SIG-M5 treated with dmso at 0.1 percent for 504 hours (cell line): ENCODE measurements around the gene TTLL1.
"Not testable (repeated sequence)": the region's sequence is repeated elsewhere in the genome, so short reads cannot be mapped to it uniquely, and the experiment has no call there.

Experiments
- DNase-seq: peaks from one replicate; lab custom pipeline; 2025; ENCODE audit not compliant: unreplicated experiment; lab: John Stamatoyannopoulos, UW

The TTLL1 gene

GRCh38 chr22:43078522-43078921 is 10.7 kb downstream of the TTLL1 start:
- no peak for DNase-seq

GRCh38 chr22:43077121-43077877 is 11.9 kb downstream of the TTLL1 start:
- no peak for DNase-seq

DNA sequence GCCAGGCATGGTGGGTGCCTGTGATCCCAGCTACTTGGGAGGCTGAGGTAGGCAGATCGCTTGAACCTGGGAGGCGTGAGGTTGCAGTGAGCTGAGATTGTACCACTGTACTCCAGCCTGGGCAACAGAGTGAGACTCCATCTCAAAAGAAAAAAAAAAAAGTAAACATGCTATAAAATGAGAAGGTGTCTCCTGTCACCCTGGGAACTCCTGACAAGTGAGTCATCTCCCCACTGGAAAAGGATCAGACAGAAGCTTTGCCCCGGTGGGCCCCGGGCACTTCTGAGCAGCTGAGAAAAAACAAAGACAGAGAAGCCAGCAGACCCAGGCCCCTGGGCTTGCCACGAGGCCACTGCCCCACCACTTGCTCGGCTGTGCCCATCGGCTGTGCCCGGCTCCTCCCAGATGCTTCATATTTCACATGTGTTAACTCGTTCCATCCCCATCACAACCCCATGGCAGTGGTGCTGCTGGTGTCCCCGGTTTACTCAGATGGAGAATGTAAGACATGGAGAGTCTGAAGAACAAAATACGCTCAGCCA is 22.3 kb downstream of the TTLL1 start:
- DNase-seq, result no peak

- DNase-seq, result no peak
These were observed 23.1 kb downstream of the TTLL1 start for GRCh38 chr22:43066134-43066533.

GRCh38 chr22:43060183-43060582 is 29.0 kb downstream of the TTLL1 start:
- no peak for DNase-seq

DNA sequence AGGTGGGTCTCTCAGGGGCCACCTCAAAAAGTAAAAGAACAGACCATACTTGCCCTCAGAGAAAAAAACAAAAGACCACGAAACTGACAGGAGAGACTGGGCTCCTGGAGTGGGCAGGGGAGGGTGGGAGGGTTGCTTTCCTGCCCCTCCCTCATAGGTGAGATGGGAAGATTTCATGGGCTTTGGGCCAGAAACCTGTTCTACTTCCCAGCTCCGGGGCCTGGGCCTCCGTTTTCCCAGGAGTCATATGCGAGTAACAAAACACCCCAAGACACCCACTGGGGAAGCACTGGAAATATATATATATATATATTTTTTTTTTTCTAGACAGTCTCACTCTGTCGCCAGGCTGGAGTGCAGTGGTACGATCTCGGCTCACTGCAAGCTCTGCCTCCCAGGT is 31.6 kb downstream of the TTLL1 start:
- no peak for DNase-seq

- DNase-seq, result no peak
These were observed 36.0 kb downstream of the TTLL1 start for GRCh38 chr22:43053176-43053575.

DNA sequence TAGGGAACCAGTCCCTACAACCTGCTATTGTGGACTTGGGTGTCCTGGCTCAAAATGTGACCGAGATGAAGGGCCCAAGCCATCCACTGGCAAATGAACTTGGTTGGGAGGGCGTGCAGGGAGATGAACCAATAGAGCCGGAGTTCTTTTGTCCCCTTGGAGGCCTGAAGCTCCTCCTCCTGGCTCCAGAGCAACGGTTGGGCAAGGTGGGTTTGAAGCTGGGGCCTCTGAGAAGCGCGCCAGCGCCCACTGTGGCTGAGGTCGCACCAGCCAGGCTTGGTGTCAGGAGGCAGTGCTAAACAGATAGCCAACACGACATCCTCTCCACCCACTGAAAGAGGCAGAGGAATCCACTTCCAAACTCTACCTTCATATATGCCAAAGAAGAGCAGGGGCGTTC is 38.2 kb downstream of the TTLL1 start:
- no peak for DNase-seq

DNA sequence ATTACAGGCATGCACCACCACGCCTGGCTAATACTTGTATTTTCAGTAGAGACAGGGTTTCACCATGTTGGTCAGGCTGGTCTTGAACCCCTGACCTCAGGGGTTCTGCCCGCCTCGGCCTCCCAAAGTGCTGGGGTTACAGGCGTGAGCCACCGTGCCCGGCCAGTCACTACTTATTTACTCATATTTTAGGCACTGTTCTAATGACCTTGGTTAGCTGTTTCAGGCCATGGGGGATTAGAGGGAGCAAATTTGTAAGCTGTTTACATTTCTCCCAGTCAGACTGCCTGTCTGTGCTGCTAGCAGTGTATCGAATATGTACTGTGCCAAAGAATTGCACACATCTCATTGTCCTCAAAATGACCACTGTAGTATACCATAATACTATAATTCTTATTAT is 41.6 kb downstream of the TTLL1 start:
- DNase-seq, result no peak

DNA sequence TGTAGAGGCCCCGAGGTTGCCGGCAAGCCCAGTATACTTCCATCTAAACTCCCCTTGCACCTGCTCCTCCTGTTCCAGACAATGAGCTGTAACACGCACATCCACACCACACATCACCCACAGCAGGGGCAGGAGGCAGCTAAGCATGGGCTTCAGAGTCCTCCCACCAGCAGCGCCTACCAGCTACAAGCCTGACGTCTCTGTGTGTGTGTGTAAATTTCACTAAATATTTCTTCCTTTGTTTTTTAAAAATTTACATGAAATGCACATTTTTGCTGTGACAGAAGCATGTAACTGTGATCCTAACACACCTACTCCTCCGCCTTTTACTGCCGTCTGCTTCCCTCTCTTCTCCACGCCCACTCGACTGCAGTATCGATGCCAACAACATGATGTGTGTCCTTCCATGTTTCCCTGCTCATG is 44.9 kb downstream of the TTLL1 start:
- DNase-seq, result no peak

GRCh38 chr22:43042101-43042780 is 47.0 kb downstream of the TTLL1 start:
- DNase-seq, result no peak

DNA sequence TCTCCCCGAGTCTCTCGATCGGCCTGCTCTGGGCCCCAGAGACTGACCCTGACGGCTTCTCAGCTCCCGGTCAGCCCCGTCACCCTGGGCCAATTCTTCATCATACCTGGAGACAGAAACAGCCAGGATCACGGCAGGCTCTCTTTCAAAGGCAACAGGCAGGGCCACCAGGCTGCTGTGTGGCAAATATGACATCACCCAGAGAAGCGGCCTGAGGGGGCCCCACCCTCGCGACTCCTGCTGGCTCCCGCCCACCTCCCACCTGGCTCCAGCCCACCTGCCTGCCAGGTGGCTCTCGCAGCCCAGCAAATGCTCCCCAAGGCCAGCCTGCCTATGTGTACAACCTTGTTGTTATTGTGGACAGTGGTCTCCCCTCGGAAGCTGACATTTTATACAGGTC is 49.4 kb downstream of the TTLL1 start:
- DNase-seq, result no peak

DNA sequence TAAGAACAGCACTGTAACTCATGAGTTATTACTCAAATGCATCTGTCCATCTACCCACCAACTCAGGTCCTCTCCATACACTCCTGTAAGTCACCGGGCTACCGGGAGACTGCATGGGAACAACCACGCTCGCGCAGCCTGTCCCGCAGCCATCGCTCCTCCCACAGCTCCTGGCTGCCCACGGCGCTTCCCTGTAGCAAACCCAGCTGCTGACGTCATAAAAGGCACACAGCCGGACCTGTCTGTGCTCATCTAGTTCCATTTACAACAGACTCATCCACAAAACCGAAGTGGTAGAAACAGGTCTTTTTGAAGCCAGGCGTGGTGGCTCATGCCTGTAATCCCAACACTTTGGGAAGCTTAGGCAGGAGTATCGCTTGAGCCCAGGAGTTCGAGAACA is 50.9 kb downstream of the TTLL1 start:
- DNase-seq, result no peak

DNA sequence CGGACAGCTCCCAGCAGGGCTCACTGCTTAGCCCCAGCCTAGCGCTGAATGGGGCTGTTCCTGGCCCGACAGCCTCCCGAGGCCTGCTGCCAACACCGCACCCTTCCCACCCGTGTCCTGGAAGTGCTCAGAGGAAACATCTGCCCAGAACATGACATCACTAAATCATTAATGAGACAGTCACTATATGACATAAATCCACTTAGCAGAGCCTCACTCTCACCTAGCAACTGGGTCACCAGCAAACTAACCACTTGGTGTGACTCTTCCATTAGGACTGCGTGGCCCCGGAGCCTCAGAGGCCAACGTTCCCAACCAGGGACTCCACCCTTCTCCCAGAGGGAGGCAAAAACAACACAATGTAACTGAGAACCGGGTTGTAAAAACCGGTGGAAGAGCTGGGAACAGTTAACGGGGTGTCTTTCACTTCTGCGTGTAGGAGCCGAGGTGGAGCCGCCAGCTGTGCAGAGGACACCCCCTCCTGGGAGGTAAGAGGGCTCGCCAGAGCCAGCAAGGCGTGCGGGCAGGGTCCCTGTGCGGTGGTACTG is 52.8 kb downstream of the TTLL1 start:
- no peak for DNase-seq

DNA sequence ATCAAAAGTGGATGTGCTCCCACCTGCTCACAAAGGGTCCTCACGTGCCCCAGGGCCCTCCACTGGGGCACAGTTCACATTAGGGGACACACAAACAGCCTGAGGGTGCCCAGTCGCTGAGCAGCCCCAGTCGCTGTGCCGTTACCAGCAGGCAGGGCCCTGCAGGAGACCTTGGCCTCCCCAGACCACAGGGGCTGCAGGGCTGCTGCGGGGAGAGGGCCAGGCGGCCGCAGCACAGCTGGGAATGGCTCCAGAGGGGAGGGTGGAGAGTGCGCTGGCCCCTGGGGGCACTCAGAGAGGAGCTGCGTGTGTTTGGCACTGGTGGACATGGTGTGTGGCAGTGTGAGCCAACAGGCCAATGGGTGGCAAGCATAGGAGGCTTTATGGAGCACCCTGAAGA is 53.9 kb downstream of the TTLL1 start:
- DNase-seq, result no peak

DNA sequence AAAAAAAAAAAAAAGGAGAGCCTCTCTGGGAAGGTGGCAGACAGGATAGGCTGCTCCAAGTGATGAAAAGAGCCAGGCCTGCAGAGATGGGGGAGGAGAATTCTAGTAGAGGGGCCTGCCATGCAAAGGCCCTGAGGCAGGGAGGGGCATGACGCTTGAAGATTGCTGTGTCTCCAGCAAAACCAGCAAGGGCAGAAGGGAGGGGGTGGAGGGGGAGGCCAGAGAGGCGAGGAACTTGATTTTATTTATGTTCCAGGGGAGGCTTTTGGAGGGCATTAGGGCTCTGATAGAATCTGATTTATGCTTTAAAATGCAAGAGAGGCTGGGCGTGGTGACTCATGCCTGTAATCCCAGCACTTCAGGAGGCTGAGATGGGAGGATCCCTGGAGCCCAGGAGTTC is 57.6 kb downstream of the TTLL1 start:
- no peak for DNase-seq

DNA sequence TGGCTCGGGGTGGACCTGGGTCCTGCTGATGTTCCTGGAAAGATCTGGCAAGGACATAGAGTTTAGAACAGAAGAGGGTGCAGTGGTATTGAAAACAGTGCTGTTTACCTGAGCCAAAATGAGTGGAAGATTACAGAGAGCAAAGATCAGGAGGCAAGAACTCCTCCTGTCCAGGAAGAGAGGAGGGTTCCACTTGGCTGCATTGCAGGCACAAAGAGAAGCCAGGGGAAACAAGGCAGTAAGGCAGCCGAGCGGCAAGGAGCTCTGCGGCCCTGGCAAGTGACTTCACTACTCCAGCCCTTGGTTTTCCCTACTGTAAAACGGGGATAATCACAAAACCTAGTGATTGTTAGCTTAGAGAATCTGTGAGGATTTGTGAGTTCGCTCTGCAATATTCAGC is 70.6 kb downstream of the TTLL1 start:
- DNase-seq, result no peak

DNA sequence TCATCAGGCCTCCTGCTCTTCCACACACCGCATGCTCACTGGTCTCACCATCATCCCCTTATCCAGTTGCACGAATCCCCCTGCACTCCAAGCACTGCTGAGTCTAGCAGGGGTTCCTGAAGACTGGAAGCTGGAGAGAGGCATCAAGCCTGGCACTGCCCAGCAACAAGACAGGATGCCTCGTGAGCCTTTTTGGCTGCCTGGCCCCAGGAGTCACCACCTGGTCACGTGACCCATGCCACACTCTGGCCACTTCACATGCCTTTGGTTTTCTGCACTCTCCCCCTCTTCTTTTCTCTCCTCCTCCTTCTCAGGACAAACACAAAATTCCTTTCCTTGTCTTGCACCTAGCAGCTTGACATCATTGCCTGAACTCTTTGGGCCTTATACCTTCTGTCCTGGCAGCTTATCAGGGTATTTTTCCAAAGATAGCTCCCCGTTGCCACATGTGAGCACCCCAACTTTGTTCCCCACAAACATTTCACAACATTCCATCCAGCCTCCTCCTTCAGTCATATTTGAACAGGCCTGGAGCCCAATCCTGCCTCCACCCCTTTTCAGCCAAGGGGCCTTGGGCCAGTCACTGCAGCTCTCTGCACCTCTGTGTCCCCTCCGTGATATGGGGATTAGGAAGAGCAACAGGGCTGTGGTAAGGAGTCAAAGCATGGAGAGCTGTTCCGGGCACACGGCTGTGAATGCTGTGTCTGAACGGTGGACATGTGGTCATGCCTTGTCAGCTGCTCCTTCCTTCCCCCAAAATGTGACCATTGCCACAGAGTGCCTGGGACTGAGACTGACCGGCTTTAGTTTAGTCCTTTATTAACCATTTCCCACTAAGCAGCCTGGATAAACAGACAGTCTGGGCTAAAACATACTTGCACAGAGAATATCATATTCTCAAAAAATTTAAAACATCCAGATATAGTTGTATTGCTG is 71.4 kb downstream of the TTLL1 start:
- DNase-seq, result no peak

DNA sequence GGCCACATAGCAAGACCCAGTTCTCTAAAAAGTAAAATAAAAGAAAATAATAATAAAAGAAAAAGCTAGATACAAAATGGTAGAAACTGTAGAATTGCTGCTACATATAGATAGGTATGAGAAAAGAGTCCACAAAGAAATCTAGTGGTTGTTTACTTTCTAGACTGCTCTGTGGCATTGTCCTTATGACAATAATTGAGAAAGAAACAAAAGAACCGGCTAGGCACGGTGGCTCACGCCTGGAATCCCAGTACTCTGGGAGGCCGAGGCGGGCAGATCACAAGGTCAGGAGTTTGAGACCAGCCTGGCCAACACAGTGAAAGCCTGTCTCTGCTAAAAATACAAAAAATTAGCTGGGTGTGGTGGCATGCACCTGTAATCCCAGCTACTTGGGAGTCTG is 73.0 kb downstream of the TTLL1 start:
- DNase-seq, result not testable (repeated sequence)

DNA sequence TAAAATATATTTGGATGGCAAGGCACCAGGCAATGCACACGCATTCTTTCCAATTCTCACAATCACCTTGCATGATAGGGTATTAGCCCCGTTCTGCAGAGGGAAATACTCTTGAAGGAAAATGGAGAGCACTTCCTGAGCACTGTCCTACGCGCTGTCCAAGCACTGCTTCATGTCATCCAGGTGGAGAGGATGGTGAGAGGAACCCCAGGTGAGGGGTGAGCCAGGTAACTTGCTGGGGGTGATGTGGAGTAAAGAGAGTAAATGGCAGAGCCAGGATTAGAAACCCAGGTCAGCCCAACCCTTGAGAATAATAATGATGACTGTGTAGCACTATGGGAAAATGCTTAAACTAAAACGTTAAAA is 73.5 kb downstream of the TTLL1 start:
- no peak for DNase-seq
